Breast epithelium (tissue), 4 donors: Measurements from ENCODE around the gene TAS2R4. TPM values are rescaled to one million over a fixed set of nuclear protein-coding genes. Genes with fewer than 3 reads are reported as not detected.
A peak's percentile ranks its signal among the peaks of the same experiment; 100 is the strongest.

Source experiments
- DNase-seq, 2 donors: peaks; one replicate each; pipeline ENCODE4 v3.0.0-alpha.2; 2019; ENCODE audit warnings: low spot score in 2 of 2
- H3K27ac ChIP-seq, 2 donors: fragments of 200-600 bp; sonication (generic) in 1 of 2; one replicate each; pipeline ENCODE4 v1.5.1; 2016 to 2019; ENCODE audit warnings: mild to moderate bottlenecking in 1 of 2
- H3K27me3 ChIP-seq, 2 donors: fragments of 200-600 bp; sonication (generic) in 1 of 2; one replicate each; pipeline versions ENCODE4 v1.5.1 to v1.6.0; 2017 to 2019; ENCODE audit warnings: control low read depth in 1 of 2, mild to moderate bottlenecking in 1 of 2
- H3K36me3 ChIP-seq: fragments of 200-600 bp; one replicate; pipeline ENCODE4 v1.5.1; 2019
- H3K4me1 ChIP-seq, 2 donors: fragments of 200-600 bp; sonication (generic); one replicate each; pipeline ENCODE4 v1.5.1; 2016 to 2019; ENCODE audit warnings: control low read depth in 1 of 2
- H3K4me3 ChIP-seq, 3 donors: fragments of 200-600 bp; sonication (generic); 1 replicate in 2 of 3; 2 replicates in 1 of 3; pipeline ENCODE4 v1.5.1; 2016 to 2019; ENCODE audit warnings: mild to moderate bottlenecking in 3 of 3, moderate library complexity in 2 of 3
- H3K9me3 ChIP-seq, 2 donors: fragments of 200-600 bp; sonication (generic) in 1 of 2; one replicate each; pipeline ENCODE4 v1.5.1; 2016 to 2019; ENCODE audit warnings: control low read depth in 1 of 2
- POLR2A ChIP-seq: fragments of 450-650 bp; IDR thresholded peaks from one replicate; pipeline ENCODE4 v1.6.1; 2016; ENCODE audit warnings: antibody characterized with exemption, mild to moderate bottlenecking, moderate library complexity
- POLR2AphosphoS5 ChIP-seq, 3 donors: sonication (generic); formaldehyde crosslinking; IDR thresholded peaks; one replicate each; pipeline ENCODE4 v1.6.1; 2017; ENCODE audit warnings: antibody characterized with exemption in 3 of 3
- intact Hi-C: fragments of 100-400 bp; cut with DNase I; formaldehyde crosslinking; loops from one replicate; pipeline ENCODE4 v1.15.1; 2023; ENCODE audit warnings: low total_unique reads
- total RNA-seq, 3 donors: library from RNA; depleted of rRNA; stranded (reverse); fragments of >200 nt; gene quantifications; one replicate each; pipeline ENCODE4 v1.1.0, GENCODE V29; 2016
- TF ChIP-seq, protein P1 (sequence below), 3 donors: fragments of 450-650 bp; IDR thresholded peaks; one replicate each; pipeline ENCODE4 v1.5.1; 2016 to 2017; ENCODE audit warnings: antibody characterized with exemption in 3 of 3, mild to moderate bottlenecking in 3 of 3, moderate library complexity in 3 of 3

The TAS2R4 gene
- total RNA-seq, 3 donors from 2014 or later, result 1.9 to 4.2 (median 2.0) TPM

DNA sequence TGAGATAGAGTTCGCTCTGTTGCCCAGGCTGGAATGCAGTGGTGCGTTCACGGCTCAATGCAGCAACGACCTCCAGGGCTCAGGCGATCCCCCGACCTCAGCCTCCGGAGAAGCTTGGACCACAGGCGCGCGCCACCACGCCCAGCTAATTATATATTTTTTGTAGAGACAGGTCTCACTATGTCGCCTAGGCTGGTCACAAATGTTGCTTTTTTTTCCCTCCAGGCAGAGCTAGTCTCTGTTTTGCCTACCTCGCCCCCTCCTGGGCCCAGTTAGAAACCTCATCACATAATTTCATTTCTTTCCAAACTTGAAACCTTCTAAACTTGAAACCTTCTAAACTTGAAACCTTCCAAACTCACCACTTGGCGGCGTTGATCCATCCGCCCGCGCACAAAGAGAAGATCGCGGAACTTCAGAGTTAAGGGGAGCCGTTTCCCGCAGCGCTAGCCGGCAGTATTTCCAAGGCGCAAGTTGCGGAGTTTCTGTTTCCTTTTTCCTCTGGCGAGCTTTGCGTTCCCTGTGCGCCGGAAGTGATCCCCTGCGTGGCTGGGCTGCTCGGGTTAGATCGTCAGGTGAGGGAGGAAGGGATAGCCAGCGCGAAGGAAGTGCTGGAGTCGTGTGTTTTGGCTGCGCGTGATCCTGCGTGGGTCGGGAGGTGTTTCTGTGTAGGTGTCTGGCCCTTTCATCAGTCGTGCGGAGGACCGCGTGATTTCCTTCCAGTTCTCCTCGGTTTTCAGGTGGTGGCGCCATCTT lies 38.5 kb upstream of the TAS2R4 start, which contains the start of gene SSBP1:
SSBP1 (plus strand) TSS at position 523 of the 756 bp plus-strand sequence. CDS start 809 bp downstream, outside the sequence.
- H3K4me3 ChIP-seq, result peak within 1 kb of the TSS; percentile 66 to 86 (median 69)
- no peaks in the 10 kb centered on the region for H3K27me3 ChIP-seq
- H3K4me1 ChIP-seq, result peaks cover 0 to 8% of the 10 kb centered on the region in 2 donors
- peak; percentile 86 to 89 for DNase-seq
- TF ChIP-seq, protein P1, sequence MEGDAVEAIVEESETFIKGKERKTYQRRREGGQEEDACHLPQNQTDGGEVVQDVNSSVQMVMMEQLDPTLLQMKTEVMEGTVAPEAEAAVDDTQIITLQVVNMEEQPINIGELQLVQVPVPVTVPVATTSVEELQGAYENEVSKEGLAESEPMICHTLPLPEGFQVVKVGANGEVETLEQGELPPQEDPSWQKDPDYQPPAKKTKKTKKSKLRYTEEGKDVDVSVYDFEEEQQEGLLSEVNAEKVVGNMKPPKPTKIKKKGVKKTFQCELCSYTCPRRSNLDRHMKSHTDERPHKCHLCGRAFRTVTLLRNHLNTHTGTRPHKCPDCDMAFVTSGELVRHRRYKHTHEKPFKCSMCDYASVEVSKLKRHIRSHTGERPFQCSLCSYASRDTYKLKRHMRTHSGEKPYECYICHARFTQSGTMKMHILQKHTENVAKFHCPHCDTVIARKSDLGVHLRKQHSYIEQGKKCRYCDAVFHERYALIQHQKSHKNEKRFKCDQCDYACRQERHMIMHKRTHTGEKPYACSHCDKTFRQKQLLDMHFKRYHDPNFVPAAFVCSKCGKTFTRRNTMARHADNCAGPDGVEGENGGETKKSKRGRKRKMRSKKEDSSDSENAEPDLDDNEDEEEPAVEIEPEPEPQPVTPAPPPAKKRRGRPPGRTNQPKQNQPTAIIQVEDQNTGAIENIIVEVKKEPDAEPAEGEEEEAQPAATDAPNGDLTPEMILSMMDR (IDR thresholded peaks at IDR 0.05), result peak; percentile 23 to 93 (median 88)
- TF ChIP-seq POLR2A (peak; percentile 70), POLR2AphosphoS5 (IDR thresholded peaks at IDR 0.05) (peak; percentile 89 to 97 (median 95))
- H3K27ac ChIP-seq, result peak within 1 kb of the TSS; percentile 87 to 89
- peaks cover 4% of the 10 kb centered on the region for H3K36me3 ChIP-seq
- intact Hi-C loops, result no loop called here
- H3K9me3 ChIP-seq, result no peaks in the 10 kb centered on the region

GRCh38 chr7:141738592-141739013 lies 37.9 kb upstream of the TAS2R4 start:
- peak overlapping the region; percentile 66 to 86 (median 69) for H3K4me3 ChIP-seq
- TF ChIP-seq, protein P1 (IDR thresholded peaks at IDR 0.05), result no peak
- TF ChIP-seq POLR2A (no peak), POLR2AphosphoS5 (IDR thresholded peaks at IDR 0.05) (no peak)
- peak overlapping the region; percentile 87 to 89 for H3K27ac ChIP-seq
- no peak for DNase-seq
- intact Hi-C loops, result no loop called here
- no peaks in the 10 kb centered on the region for H3K27me3 ChIP-seq
- H3K4me1 ChIP-seq, result peaks cover 0 to 8% of the 10 kb centered on the region in 2 donors
- peaks cover 6% of the 10 kb centered on the region for H3K36me3 ChIP-seq
- H3K9me3 ChIP-seq, result no peaks in the 10 kb centered on the region

GRCh38 chr7:141739250-141739649 lies 37.2 kb upstream of the TAS2R4 start:
- H3K4me3 ChIP-seq, result peak overlapping the region in 2 of 3 donors; percentile 66 to 86
- peaks cover 12% of the 10 kb centered on the region for H3K36me3 ChIP-seq
- DNase-seq, result no peak
- H3K27ac ChIP-seq, result no peak overlapping the region
- no peaks in the 10 kb centered on the region for H3K27me3 ChIP-seq
- intact Hi-C loops, result no loop called here
- H3K9me3 ChIP-seq, result no peaks in the 10 kb centered on the region
- TF ChIP-seq, protein P1 (IDR thresholded peaks at IDR 0.05), result no peak
- TF ChIP-seq POLR2AphosphoS5 (IDR thresholded peaks at IDR 0.05), result no peak
- TF ChIP-seq POLR2A, result no peak
- H3K4me1 ChIP-seq, result peaks cover 0 to 8% of the 10 kb centered on the region in 2 donors

GRCh38 chr7:141742229-141742628 lies 34.2 kb upstream of the TAS2R4 start:
- peaks cover 0 to 5% of the 10 kb centered on the region in 2 donors for H3K4me1 ChIP-seq
- peaks cover 12% of the 10 kb centered on the region for H3K36me3 ChIP-seq
- no peak overlapping the region for H3K27ac ChIP-seq
- H3K27me3 ChIP-seq, result no peaks in the 10 kb centered on the region
- no peaks in the 10 kb centered on the region for H3K9me3 ChIP-seq
- no peak overlapping the region for H3K4me3 ChIP-seq
- intact Hi-C loops, result no loop called here
- DNase-seq, result no peak
- no peak for TF ChIP-seq POLR2AphosphoS5 (IDR thresholded peaks at IDR 0.05)
- TF ChIP-seq, protein P1 (IDR thresholded peaks at IDR 0.05), result no peak
- no peak for TF ChIP-seq POLR2A

GRCh38 chr7:141744131-141744530 lies 32.3 kb upstream of the TAS2R4 start:
- intact Hi-C loops, result no loop called here
- Histone ChIP-seq H3K27ac (no peak overlapping the region), H3K4me1 (peaks cover 0 to under 1% of the 10 kb centered on the region in 2 donors), H3K36me3 (peaks cover 19% of the 10 kb centered on the region), H3K9me3 (no peaks in the 10 kb centered on the region), H3K4me3 (no peak overlapping the region), H3K27me3 (no peaks in the 10 kb centered on the region)
- DNase-seq, result no peak
- TF ChIP-seq, protein P1 (IDR thresholded peaks at IDR 0.05), result no peak
- TF ChIP-seq POLR2AphosphoS5 (IDR thresholded peaks at IDR 0.05) (no peak), POLR2A (no peak)
